D721Med (cell line): ENCODE measurements around the gene BCAS2.

ENCODE experiments used
- DNase-seq: peaks from one replicate; pipeline ENCODE4 v3.0.0; 2011; ENCODE audit warnings: low spot score; ENCODE audit not compliant: insufficient read length
- FAIRE-seq: peaks from 2 replicates; lab custom pipeline; 2011; peaks lifted over from hg19 to GRCh38; lab: Jason Lieb, UNC
- TF ChIP-seq, protein P1 (sequence below): IDR thresholded peaks from 2 replicates; pipeline ENCODE4 v1.5.1; 2012; ENCODE audit warnings: mild to moderate bottlenecking, control low read depth; ENCODE audit not compliant: insufficient read depth; ENCODE audit errors: missing control alignments

Gene BCAS2

GRCh38 chr1:114581335-114582287 lies at the start of gene BCAS2:
BCAS2 (minus strand) TSS chr1:114581615; CDS start chr1:114581591, 24 bp downstream.
- FAIRE-seq (peak; percentile 88), DNase-seq (peak; percentile 59)
- TF ChIP-seq, protein P1, sequence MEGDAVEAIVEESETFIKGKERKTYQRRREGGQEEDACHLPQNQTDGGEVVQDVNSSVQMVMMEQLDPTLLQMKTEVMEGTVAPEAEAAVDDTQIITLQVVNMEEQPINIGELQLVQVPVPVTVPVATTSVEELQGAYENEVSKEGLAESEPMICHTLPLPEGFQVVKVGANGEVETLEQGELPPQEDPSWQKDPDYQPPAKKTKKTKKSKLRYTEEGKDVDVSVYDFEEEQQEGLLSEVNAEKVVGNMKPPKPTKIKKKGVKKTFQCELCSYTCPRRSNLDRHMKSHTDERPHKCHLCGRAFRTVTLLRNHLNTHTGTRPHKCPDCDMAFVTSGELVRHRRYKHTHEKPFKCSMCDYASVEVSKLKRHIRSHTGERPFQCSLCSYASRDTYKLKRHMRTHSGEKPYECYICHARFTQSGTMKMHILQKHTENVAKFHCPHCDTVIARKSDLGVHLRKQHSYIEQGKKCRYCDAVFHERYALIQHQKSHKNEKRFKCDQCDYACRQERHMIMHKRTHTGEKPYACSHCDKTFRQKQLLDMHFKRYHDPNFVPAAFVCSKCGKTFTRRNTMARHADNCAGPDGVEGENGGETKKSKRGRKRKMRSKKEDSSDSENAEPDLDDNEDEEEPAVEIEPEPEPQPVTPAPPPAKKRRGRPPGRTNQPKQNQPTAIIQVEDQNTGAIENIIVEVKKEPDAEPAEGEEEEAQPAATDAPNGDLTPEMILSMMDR: no peak

DNA sequence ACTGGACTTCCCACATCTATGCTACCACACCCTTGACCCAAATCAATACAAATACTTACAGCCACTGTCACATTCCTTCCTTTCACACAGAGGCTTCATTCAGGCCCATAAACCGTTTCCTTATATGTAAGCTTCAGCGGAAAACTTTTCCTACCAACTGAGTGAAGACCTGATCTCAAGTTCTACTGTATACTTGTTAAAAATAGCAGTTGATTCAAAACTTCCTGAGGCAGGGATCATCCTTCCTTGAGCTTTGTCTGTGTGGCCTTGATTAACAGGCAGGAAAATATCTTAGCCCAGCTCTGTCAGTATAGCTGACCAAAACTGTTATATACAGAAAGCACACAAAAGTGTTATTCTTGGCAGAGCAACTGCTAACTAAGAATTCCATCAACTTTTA lies 45.7 kb upstream of the BCAS2 start:
- DNase-seq (no peak), FAIRE-seq (no peak)
- TF ChIP-seq, protein P1: no peak

- DNase-seq: no peak
- TF ChIP-seq, protein P1: no peak
- no peak for FAIRE-seq
Measured at GRCh38 chr1:114623364-114623763, 41.9 kb upstream of the BCAS2 start.

- FAIRE-seq (no peak), DNase-seq (no peak)
- TF ChIP-seq, protein P1: peak; percentile 40
Measured at GRCh38 chr1:114620419-114620818, 39.0 kb upstream of the BCAS2 start.

- no peak for FAIRE-seq
- no peak for DNase-seq
- TF ChIP-seq, protein P1: no peak
Measured at GRCh38 chr1:114618606-114619005, 37.2 kb upstream of the BCAS2 start.

GRCh38 chr1:114610546-114611245 lies 29.3 kb upstream of the BCAS2 start:
- FAIRE-seq: no peak

More at GRCh38 chr1:114610546-114611245, 29.3 kb upstream of the BCAS2 start:
- TF ChIP-seq, protein P1: no peak
- DNase-seq: no peak
